ENCODE data around the gene GSTM4.

DNA sequence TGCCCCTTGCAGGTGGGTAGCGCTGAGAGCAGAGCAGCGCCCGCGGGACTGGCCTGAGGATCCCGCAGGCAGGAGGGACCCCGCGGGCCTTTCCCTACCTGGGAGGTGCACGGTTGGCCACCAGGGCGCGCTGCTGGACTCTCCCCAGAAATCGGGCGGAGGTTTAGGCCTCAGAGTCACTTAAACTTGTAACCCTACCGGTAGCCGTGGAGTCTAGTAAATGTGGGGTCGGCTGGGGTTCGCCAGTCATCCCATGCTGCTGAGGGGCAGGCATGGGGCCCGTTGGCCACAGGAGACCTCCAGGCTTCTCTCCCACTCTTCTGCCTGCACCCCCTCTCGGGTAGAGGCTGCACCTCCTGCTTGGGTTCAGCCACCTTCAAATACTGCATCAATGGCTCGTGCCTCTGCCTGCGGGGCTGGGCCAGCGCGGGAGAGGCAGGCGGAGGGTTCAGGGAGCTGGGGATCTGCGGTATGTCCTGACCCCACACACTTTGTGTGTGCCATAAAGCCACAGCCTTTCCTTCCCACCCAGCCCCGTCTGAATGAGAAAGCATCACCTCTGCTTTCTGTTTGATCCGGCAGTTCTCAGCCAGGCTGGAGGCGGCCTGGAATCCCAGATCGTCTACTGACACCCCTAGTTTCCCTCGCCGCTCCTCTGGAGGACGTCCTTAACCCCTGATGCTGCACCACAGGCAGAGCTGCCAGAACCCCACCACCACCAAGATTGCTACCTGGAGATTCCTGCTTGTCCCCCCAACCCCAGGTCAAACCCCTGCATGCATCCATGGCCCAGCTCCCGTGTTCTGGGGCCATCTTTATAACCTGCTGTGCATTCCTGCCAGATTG, 12.3 kb upstream of the GSTM4 start:
- TF ChIP-seq, protein P1, sequence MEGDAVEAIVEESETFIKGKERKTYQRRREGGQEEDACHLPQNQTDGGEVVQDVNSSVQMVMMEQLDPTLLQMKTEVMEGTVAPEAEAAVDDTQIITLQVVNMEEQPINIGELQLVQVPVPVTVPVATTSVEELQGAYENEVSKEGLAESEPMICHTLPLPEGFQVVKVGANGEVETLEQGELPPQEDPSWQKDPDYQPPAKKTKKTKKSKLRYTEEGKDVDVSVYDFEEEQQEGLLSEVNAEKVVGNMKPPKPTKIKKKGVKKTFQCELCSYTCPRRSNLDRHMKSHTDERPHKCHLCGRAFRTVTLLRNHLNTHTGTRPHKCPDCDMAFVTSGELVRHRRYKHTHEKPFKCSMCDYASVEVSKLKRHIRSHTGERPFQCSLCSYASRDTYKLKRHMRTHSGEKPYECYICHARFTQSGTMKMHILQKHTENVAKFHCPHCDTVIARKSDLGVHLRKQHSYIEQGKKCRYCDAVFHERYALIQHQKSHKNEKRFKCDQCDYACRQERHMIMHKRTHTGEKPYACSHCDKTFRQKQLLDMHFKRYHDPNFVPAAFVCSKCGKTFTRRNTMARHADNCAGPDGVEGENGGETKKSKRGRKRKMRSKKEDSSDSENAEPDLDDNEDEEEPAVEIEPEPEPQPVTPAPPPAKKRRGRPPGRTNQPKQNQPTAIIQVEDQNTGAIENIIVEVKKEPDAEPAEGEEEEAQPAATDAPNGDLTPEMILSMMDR (IDR thresholded peaks at IDR 0.05), result peak; percentile 58 to 88 (median 86)
- TF ChIP-seq POLR2A (IDR thresholded peaks at IDR 0.05), result no peak

Measured in thyroid gland (tissue), 4 donors.